OCI-LY7 (cell line): ENCODE data around the gene ACER3. TPM values are rescaled to one million over a fixed set of nuclear protein-coding genes. Genes with fewer than 3 reads are reported as not detected.

Source experiments
- BruUV-seq: library from RNA; stranded (reverse); fragments of 400-500 nt; replicated peaks from 2 replicates; lab custom pipeline; 2021; lab: Mats Ljungman, UMichigan
- CTCF ChIA-PET: fragments of 300-600 bp; sonication (Branson Sonifier 250); formaldehyde crosslinking; loops from one replicate; lab custom pipeline; 2022; ENCODE audit warnings: antibody characterized with exemption; ENCODE audit not compliant: unreplicated experiment; lab: Charles Lee
- POLR2A ChIA-PET: fragments of 300-600 bp; sonication (Branson Sonifier 250); formaldehyde crosslinking; loops from one replicate; lab custom pipeline; 2022; ENCODE audit warnings: antibody characterized with exemption; lab: Charles Lee
- DNase-seq: peaks from one replicate; pipeline ENCODE4 v3.0.0-alpha.2; 2015; ENCODE audit warnings: low spot score
- H2AFZ ChIP-seq: fragments of 200-600 bp; sonication (generic), shearing (Covaris generic); 2 replicates; pipeline ENCODE4 v1.6.1; 2014; ENCODE audit warnings: mild to moderate bottlenecking, antibody characterized with exemption, low read length, moderate library complexity
- H3K27ac ChIP-seq: fragments of 200-600 bp; sonication (generic); 2 replicates; pipeline ENCODE4 v1.5.1; 2014; ENCODE audit warnings: mixed run types, low read depth, mild to moderate bottlenecking, moderate library complexity, low read length, inconsistent platforms; ENCODE audit not compliant: poor library complexity, severe bottlenecking
- H3K36me3 ChIP-seq: fragments of 200-600 bp; sonication (generic); 2 replicates; pipeline ENCODE4 v1.6.1; 2014; ENCODE audit warnings: mild to moderate bottlenecking, antibody characterized with exemption, low read length, moderate library complexity, mixed read lengths; ENCODE audit not compliant: insufficient read depth
- H3K4me1 ChIP-seq: fragments of 200-600 bp; sonication (generic); 2 replicates; pipeline ENCODE4 v1.5.1; 2014; ENCODE audit warnings: mild to moderate bottlenecking, low read length; ENCODE audit not compliant: insufficient read depth, poor library complexity, severe bottlenecking
- H3K4me2 ChIP-seq: fragments of 200-600 bp; sonication (generic); 2 replicates; pipeline ENCODE4 v1.6.1; 2014; ENCODE audit warnings: mild to moderate bottlenecking, low read length
- H3K4me3 ChIP-seq: fragments of 200-600 bp; sonication (generic); 2 replicates; pipeline ENCODE4 v1.5.1; 2014; ENCODE audit warnings: mild to moderate bottlenecking, low read depth, low read length; ENCODE audit not compliant: poor library complexity, severe bottlenecking
- H3K79me2 ChIP-seq: fragments of 200-600 bp; sonication (generic); 2 replicates; pipeline ENCODE4 v1.6.1; 2016; ENCODE audit warnings: low read depth, mild to moderate bottlenecking, low read length, moderate library complexity, mixed read lengths; ENCODE audit not compliant: insufficient read depth
- H3K9me2 ChIP-seq: fragments of 200-600 bp; sonication (generic); 2 replicates; pipeline ENCODE4 v1.6.1; 2016; ENCODE audit warnings: mild to moderate bottlenecking, low read length, mixed read lengths; ENCODE audit not compliant: insufficient read depth
- H3K9me3 ChIP-seq: fragments of 200-600 bp; sonication (generic); 2 replicates; pipeline ENCODE4 v1.6.1; 2014; ENCODE audit warnings: mild to moderate bottlenecking, mixed run types, low read length, mixed read lengths
- H4K20me1 ChIP-seq: fragments of 200-600 bp; sonication (generic); 2 replicates; pipeline ENCODE4 v1.6.1; 2014; ENCODE audit warnings: mild to moderate bottlenecking, antibody characterized with exemption, low read length, moderate library complexity, mixed read lengths; ENCODE audit not compliant: insufficient read depth
- EZH2phosphoT487 ChIP-seq: fragments of 200-600 bp; sonication (generic); IDR thresholded peaks from 2 replicates; pipeline ENCODE4 v1.6.1; 2018; ENCODE audit warnings: low read depth, borderline replicate concordance, mild to moderate bottlenecking, mixed run types, antibody characterized with exemption, low read length, moderate library complexity, mixed read lengths
- intact Hi-C: fragments of 100-400 bp; cut with micrococcal nuclease; formaldehyde crosslinking; loops from one replicate; pipeline ENCODE4 v1.10.0; 2022; ENCODE audit not compliant: unreplicated experiment
- total RNA-seq, 2 experiments: library from RNA; depleted of rRNA in 1 of 2; stranded (reverse); fragments of >200 nt in 1 of 2; shearing (Covaris generic) in 1 of 2; gene quantifications; 2 replicates each; pipeline ENCODE4 v1.2.3, GENCODE V29; 2014 to 2022
- TF ChIP-seq, protein P1 (sequence below): fragments of 200-600 bp; sonication (generic); conservative IDR thresholded peaks from 2 replicates; pipeline ENCODE4 v1.5.1; 2014; ENCODE audit warnings: mild to moderate bottlenecking, antibody characterized with exemption, low read length, moderate library complexity, mixed read lengths

ACER3 gene
- total RNA-seq, 2 experiments from 2014 or later, result 3.0 to 12.2 TPM

DNA sequence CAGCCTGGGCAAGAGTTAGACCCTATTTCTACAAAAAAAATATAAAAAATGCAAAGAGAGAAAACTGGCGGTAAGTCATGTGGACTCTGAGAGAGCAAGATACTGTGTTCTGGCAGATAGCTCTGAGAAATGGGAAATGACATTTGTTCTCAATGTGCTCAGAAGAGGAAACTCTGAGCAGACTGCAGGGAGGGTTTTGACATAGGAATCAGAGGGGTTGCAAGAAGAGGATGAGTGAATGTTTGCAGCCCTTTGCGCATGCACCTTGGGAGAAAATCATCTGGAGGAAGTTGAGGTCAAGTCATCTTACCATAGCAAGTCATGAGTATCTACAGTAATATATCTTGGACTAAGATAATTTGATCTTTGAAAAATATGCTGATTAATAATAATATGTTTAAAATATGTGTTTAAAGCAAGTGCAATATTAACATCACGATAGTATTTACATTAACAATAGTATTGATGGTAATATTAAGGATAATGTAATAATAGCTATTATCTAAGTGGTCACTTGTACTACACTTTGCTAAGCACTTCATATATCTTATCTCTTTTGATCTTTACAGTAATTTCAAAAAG lies 2.6 kb downstream of the ACER3 start:
- no peak overlapping the region for H3K4me2 ChIP-seq
- no peak overlapping the region for H3K27ac ChIP-seq
- H4K20me1 ChIP-seq, result no peaks in the 10 kb centered on the region
- no peak overlapping the region for H2AFZ ChIP-seq
- intact Hi-C loops, result loop anchor here (5.0 kb wide), 1 partner anchor 59 kb away; no protein-coding TSS in a partner anchor
- H3K4me1 ChIP-seq, result peaks cover 14% of the 10 kb centered on the region
- H3K9me3 ChIP-seq, result no peaks in the 10 kb centered on the region
- H3K9me2 ChIP-seq, result no peaks in the 10 kb centered on the region
- no TSS peak for BruUV-seq
- H3K4me3 ChIP-seq, result no peak overlapping the region
- CTCF ChIA-PET, result no interaction called here
- TF ChIP-seq, protein P1, sequence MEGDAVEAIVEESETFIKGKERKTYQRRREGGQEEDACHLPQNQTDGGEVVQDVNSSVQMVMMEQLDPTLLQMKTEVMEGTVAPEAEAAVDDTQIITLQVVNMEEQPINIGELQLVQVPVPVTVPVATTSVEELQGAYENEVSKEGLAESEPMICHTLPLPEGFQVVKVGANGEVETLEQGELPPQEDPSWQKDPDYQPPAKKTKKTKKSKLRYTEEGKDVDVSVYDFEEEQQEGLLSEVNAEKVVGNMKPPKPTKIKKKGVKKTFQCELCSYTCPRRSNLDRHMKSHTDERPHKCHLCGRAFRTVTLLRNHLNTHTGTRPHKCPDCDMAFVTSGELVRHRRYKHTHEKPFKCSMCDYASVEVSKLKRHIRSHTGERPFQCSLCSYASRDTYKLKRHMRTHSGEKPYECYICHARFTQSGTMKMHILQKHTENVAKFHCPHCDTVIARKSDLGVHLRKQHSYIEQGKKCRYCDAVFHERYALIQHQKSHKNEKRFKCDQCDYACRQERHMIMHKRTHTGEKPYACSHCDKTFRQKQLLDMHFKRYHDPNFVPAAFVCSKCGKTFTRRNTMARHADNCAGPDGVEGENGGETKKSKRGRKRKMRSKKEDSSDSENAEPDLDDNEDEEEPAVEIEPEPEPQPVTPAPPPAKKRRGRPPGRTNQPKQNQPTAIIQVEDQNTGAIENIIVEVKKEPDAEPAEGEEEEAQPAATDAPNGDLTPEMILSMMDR, result no peak
- TF ChIP-seq EZH2phosphoT487, result no peak
- no peaks in the 10 kb centered on the region for H3K36me3 ChIP-seq
- POLR2A ChIA-PET, result interaction anchor here (0.9 kb wide), 1 partner anchor 10 kb away, joined by 3 read pairs; no protein-coding TSS in a partner anchor
- H3K79me2 ChIP-seq, result no peaks in the 10 kb centered on the region
- no peak for DNase-seq

DNA sequence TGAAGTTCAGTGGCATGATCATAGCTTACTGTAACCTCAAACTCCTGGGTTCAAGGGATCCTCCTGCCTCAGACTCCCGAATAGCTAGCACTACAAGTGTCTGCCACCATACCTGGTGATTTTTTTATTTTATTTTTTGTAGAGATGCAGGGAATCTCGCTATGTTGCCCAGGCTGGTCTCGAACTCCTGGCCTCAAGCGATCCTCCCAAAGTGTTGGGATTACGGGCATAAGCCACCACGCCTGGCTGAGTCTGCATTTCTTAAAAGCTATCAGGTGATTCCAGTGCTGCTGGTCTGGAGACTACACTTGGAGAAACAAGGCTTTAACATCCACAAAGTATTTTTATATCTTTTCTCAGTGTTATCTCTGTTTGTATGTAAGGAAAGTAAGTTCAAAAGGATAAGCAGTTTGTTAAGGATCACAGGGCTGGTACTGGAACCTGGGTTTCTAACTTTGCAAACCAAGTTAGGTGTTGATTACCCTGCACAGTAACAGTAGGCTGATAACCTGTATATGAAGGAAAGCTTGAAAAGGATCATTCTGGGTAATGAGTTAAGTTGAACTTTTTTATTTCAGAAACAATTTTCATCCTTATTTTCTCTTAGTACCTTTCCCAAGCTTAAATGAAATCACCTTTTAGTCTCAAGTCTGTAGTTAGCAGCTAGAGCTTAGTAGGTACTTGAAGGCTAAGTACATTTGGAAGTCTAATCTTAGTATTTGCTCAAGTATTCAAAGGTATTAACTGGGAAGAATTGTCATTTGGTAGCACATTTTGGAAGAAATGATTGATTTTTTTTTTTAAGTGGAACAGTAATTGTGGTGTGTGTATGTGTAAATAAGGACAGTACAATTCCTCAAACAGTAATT lies 12.5 kb downstream of the ACER3 start:
- Histone ChIP-seq H3K27ac (no peak overlapping the region), H3K4me3 (no peak overlapping the region), H3K4me2 (no peak overlapping the region), H3K4me1 (no peaks in the 10 kb centered on the region), H3K79me2 (no peaks in the 10 kb centered on the region), H3K9me3 (no peaks in the 10 kb centered on the region), H3K9me2 (no peaks in the 10 kb centered on the region), H4K20me1 (no peaks in the 10 kb centered on the region), H2AFZ (no peak overlapping the region), H3K36me3 (no peaks in the 10 kb centered on the region)
- DNase-seq, result no peak
- ChIA-PET CTCF (no interaction called here), POLR2A (interaction anchor here (0.6 to 1.3 kb wide), 4 partner anchors 9 to 283 kb away, joined by 3 to 5 read pairs (median 4); no protein-coding TSS in a partner anchor)
- BruUV-seq, result no TSS peak
- intact Hi-C loops, result no loop called here
- TF ChIP-seq, protein P1, result no peak
- no peak for TF ChIP-seq EZH2phosphoT487
